A549 (cell line): ENCODE data around the gene FCGR3B. TPM values are rescaled to one million over a fixed set of nuclear protein-coding genes. Genes with fewer than 3 reads are reported as not detected.
"Not testable (repeated sequence)": the region's sequence is repeated elsewhere in the genome, so short reads cannot be mapped to it uniquely, and the experiment has no call there.

Source experiments
- ATAC-seq, 2 experiments: fragments of 200-7000 bp in 1 of 2; fragments of >200 bp in 1 of 2; cut with Nextera tagmentation in 1 of 2; cut with Tn5 transposase in 1 of 2; 3 replicates each; pipeline versions ENCODE4 v1.8.0 to v1.9.1; 2018 to 2020; ENCODE audit warnings: mild to moderate bottlenecking in 1 of 2, moderate library complexity in 1 of 2
- CTCF ChIA-PET: fragments of 300-600 bp; sonication (Branson Sonifier 250); formaldehyde crosslinking; extraction: SDS; loops from one replicate; lab custom pipeline; 2021; ENCODE audit warnings: antibody characterized with exemption, inconsistent platforms; lab: Yijun Ruan, JAX
- POLR2A ChIA-PET: fragments of 350-600 bp; formaldehyde crosslinking; extraction: SDS; loops from one replicate; lab custom pipeline; 2021; ENCODE audit warnings: antibody characterized with exemption, inconsistent platforms; lab: Yijun Ruan, JAX
- DNase-seq, 2 experiments: peaks; one replicate each; pipeline versions ENCODE4 v3.0.0 to v3.0.0-alpha.2; 2011 to 2016; ENCODE audit warnings: low read depth in 1 of 2, low spot score in 1 of 2
- FAIRE-seq: peaks from 2 replicates; lab custom pipeline; 2011; peaks lifted over from hg19 to GRCh38; lab: Jason Lieb, UNC
- H3K27ac ChIP-seq, 2 experiments: fragments of >200 bp; sonication (Bioruptor Twin); formaldehyde crosslinking; 3 replicates each; pipeline ENCODE4 v1.5.1; 2016 to 2017
- H3K4me1 ChIP-seq: fragments of >200 bp; sonication (Bioruptor Twin); formaldehyde crosslinking; 3 replicates; pipeline ENCODE4 v1.6.1; 2016
- H3K4me2 ChIP-seq: fragments of >200 bp; sonication (Bioruptor Twin); formaldehyde crosslinking; 3 replicates; pipeline ENCODE4 v1.6.1; 2016
- H3K4me3 ChIP-seq: fragments of >200 bp; sonication (Bioruptor Twin); formaldehyde crosslinking; 3 replicates; pipeline ENCODE4 v1.5.1; 2016
- H3K9me3 ChIP-seq: fragments of >200 bp; sonication (Bioruptor Twin); formaldehyde crosslinking; 3 replicates; pipeline ENCODE4 v1.6.1; 2016
- WGBS: methylation state at CpG from one replicate; pipeline ENCODE4 v1.1.6; 2017; ENCODE audit errors: missing lambda C conversion rate; 5-methylcytosine and 5-hydroxymethylcytosine counted together
- polyA plus RNA-seq, 4 experiments: library from polyadenylated mRNA; depleted of rRNA in 3 of 4; stranded (reverse); fragments of >200 nt; fragmentation: RNase III in 1 of 4; extraction: RNeasy Plus Mini Kit Qiagen cat#74134 plus additional on column Dnase treatment in 1 of 4; gene quantifications; 2 replicates in 3 of 4; 3 replicates in 1 of 4; pipeline ENCODE4 v1.2.3, GENCODE V29; 2011 to 2017

The FCGR3B gene
- polyA plus RNA-seq, 2 of the 4 experiments (the other 2 are of a cell fraction): not detected

DNA sequence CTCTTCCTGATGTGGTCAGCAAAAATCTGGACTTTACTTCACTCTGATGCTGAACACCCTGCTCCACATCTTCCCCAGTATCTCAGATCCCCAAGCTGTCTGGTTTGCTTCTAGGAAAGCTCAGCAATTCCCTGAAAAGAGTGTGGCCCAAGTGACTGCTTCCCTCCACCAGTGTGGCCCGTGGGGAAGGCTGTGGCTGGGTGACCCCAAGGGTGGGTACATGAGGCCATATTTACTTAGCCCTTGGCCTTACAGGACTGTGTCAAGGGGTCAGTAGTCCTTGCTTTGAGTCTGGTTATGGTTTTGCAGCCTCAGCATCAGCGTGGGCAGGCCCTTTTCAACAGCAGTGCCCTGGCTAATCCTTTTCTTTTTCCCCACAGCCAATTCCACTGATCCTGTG lies 35.8 kb downstream of the FCGR3B start:
- 38% methylated on average over 1 of the region's 2 CpGs for WGBS
- H3K4me3 ChIP-seq, POLR2A ChIA-PET, ATAC-seq, FAIRE-seq, DNase-seq, CTCF ChIA-PET, H3K4me2 ChIP-seq, H3K9me3 ChIP-seq, H3K4me1 ChIP-seq, H3K27ac ChIP-seq: not testable (repeated sequence)

DNA sequence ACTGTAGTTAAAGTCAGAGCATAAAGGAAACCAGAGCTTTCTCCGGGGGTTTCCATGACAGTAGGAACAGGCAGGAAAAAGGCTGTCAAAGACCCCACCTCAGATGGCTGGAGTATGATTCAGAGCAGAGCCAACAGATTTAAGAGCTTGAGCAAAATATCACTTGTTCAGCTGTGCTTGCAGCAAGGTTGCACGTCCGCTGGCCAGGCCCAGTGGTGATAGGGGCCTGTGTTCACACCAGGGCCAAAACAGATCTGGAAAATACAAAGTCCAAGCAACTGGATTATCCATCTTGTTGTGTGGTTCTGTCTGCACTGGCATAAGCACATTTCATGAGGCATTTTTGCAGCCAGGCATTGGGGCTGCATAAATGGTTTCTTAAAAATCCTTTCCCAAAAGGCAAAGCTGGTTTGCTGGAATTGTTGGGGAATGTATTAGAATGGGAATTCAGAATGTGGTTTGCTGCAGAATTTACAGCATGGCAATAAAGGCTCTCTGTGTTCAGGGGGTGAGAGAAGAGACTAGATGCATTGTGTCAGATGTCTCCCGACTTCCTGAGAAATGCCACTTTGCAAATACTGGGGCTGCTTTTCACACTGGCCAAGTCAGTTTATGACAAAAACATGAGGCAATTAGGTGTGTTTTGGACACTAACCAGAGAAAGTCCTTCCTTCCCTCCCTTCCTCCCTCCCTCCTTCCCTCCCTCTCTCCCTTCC lies 36.5 kb downstream of the FCGR3B start:
- FAIRE-seq, H3K9me3 ChIP-seq, H3K4me3 ChIP-seq, H3K27ac ChIP-seq, ATAC-seq, H3K4me2 ChIP-seq, DNase-seq, POLR2A ChIA-PET, CTCF ChIA-PET, H3K4me1 ChIP-seq: not testable (repeated sequence)
- 78% methylated on average over 4 of the region's 4 CpGs for WGBS

DNA sequence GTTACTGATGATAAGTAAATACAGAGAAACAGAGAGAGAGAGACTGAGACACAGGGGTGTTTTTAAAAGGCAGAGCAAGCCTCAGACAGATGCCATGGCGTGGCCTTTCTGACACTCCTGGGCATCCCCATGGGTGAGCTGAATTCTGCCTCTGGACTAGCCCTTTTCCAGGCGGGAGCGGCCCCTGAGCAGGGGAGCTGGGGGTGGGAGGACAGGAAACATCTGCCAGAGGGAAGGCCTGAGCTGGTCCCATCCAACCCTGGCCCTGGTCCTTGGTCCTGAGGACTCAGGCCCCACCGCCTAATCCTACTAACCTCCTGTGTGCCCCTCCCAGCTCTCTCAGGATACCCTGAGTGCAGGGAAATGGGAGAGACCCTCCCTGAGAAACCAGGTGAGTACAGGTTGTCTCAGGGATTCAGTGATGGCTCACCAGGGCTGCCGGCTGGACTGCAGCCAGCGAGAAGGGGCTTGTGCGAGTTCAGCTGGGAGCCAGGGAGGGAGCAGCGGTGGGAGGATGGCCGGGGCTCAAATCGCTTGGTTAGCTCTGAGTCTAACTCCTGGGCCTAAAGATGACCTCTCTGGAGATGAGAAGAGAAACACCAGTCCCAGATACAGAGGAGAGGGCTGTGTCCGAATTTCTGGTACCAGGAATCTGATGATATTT lies 37.8 kb downstream of the FCGR3B start:
- CTCF ChIA-PET, DNase-seq, FAIRE-seq, H3K9me3 ChIP-seq, H3K4me2 ChIP-seq, H3K27ac ChIP-seq, H3K4me1 ChIP-seq, H3K4me3 ChIP-seq, ATAC-seq, POLR2A ChIA-PET: not testable (repeated sequence)
- WGBS: 73% methylated on average over 11 of the region's 11 CpGs

DNA sequence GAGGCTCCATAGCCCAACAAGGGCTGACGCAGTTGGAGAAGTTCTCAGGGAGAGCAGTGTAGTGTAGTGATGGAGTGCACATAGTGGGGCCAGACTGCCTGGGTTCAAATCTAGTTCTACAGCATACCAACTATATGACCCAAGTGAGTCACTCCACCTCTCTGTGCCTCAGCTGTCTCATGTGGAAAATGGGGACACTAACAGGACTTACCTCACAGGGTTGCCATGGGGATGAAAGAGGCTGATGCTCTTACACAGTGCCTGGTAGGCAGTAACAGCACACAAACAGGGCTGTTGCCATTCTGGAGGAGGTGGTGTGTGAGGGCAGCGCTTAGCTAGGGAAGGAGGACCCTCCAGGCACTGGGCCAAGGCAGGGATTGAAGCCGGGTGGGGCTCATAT lies 38.4 kb downstream of the FCGR3B start:
- H3K4me3 ChIP-seq, CTCF ChIA-PET, POLR2A ChIA-PET, H3K4me2 ChIP-seq, ATAC-seq, H3K9me3 ChIP-seq, H3K27ac ChIP-seq, H3K4me1 ChIP-seq, FAIRE-seq, DNase-seq: not testable (repeated sequence)
- 77% methylated on average over 2 of the region's 3 CpGs for WGBS

DNA sequence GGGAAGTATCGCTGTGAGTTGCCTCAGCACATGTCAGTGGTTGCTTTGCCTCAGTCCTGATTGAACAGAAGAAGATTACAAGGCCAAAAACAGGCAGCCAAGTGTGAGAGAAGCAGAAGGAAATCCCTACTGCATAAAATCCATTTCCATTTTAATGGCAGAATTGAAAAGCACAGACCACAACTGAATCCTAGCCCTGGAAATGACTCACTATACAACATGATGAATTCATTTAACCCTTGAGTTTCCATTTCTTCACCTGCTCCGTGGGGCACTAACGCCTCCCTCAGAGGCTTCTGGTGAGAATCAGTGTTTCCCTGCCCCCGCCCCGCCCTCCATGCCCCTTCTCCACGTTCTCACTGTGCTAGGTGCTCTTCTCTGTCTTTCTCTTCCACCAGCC lies 41.1 kb downstream of the FCGR3B start:
- H3K4me1 ChIP-seq, H3K4me2 ChIP-seq, FAIRE-seq, H3K9me3 ChIP-seq, CTCF ChIA-PET, DNase-seq, H3K27ac ChIP-seq, H3K4me3 ChIP-seq, POLR2A ChIA-PET, ATAC-seq: not testable (repeated sequence)
- WGBS: 0% methylated on average over 1 of the region's 6 CpGs

DNA sequence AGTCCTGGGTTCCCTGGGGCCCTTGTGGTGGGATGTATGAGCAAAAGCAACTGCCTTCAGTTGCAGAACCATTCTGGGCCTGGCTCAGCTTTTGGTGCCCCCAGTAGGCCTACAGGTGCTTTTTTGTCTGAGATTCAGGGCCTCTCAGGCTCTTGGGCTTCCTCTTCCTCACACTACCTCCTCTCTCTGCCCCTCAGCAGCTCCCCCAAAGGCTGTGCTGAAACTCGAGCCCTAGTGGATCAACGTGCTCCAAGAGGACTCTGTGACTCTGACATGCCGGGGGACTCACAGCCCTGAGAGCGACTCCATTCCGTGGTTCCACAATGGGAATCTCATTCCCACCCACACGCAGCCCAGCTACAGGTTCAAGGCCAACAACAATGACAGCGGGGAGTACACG lies 41.6 kb downstream of the FCGR3B start:
- 77% methylated on average over 5 of the region's 8 CpGs for WGBS
- FAIRE-seq, H3K4me1 ChIP-seq, ATAC-seq, H3K9me3 ChIP-seq, POLR2A ChIA-PET, DNase-seq, H3K27ac ChIP-seq, CTCF ChIA-PET, H3K4me3 ChIP-seq, H3K4me2 ChIP-seq: not testable (repeated sequence)

DNA sequence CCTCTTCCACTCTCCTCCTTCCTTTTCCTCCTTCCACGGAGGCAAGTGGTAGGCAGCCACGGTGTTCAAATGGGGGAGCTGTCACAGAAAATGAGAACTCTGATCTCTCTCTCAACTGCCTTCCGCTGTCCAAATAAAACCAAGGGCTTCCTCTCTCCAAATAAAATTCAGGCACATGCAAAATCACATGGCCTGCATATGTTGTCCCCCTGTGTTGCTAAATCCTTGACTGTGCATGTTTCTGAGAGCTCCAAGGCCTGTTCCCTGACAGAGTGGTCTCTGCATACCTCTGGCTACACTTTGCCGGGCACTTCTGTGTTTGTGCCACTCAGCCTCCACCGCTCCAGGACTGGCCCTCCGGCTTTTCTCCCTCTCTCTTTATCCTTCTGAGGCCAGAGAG lies 42.4 kb downstream of the FCGR3B start:
- DNase-seq, FAIRE-seq, H3K4me1 ChIP-seq, POLR2A ChIA-PET, CTCF ChIA-PET, H3K27ac ChIP-seq, H3K9me3 ChIP-seq, H3K4me2 ChIP-seq, ATAC-seq, H3K4me3 ChIP-seq: not testable (repeated sequence)
- WGBS: no CpG with 5 or more reads among the region's 6 CpGs

DNA sequence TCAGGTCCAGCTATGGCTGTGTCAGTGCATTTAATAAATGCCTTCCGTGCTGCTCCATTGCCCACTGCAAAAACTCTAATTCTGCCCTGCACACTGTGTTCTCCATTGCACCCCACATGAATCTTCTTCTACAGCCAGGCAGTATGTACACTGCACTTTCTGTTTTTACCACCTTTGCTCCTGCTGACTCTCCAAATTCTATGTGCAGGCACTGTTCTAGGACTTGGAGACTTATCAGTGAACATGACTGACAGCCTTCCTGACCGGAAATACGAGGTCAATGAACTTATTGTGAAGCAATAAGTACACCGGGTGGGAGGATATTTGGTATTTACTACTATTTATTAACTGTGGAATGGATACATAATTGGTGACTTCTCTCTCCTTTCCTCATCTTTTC lies 48.1 kb downstream of the FCGR3B start:
- no CpG with 5 or more reads among the region's 4 CpGs for WGBS
- POLR2A ChIA-PET, DNase-seq, H3K4me1 ChIP-seq, ATAC-seq, CTCF ChIA-PET, H3K27ac ChIP-seq, H3K9me3 ChIP-seq, H3K4me2 ChIP-seq, FAIRE-seq, H3K4me3 ChIP-seq: not testable (repeated sequence)

DNA sequence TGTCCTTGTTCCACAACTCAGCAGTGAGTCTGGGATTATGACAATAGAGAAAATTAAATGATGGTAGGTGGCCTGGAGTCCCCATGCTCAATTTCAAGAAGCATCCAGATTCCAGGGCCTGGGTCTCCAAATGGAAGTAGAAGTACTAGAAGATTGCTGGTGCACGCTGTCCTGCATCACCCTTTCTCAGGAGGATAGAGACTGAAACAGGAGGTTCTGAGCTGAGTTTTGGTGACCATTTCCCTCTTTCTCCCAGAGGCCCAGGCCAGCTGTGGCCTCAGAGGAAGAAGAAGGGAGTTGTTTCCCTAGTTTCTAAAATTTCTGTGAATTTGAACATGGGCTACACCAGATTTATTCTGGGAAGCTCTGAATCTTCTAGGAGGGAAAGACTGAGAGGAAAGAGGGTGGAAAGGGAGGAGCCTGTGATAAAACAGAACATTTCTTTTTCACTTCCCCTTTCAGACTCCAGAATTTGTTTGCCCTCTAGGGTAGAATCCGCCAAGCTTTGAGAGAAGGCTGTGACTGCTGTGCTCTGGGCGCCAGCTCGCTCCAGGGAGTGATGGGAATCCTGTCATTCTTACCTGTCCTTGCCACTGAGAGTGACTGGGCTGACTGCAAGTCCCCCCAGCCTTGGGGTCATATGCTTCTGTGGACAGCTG lies 50.0 kb downstream of the FCGR3B start:
- H3K4me3 ChIP-seq, FAIRE-seq, H3K4me2 ChIP-seq, CTCF ChIA-PET, H3K27ac ChIP-seq, H3K4me1 ChIP-seq, POLR2A ChIA-PET, ATAC-seq, H3K9me3 ChIP-seq, DNase-seq: not testable (repeated sequence)
- no CpG with 5 or more reads among the region's 4 CpGs for WGBS

DNA sequence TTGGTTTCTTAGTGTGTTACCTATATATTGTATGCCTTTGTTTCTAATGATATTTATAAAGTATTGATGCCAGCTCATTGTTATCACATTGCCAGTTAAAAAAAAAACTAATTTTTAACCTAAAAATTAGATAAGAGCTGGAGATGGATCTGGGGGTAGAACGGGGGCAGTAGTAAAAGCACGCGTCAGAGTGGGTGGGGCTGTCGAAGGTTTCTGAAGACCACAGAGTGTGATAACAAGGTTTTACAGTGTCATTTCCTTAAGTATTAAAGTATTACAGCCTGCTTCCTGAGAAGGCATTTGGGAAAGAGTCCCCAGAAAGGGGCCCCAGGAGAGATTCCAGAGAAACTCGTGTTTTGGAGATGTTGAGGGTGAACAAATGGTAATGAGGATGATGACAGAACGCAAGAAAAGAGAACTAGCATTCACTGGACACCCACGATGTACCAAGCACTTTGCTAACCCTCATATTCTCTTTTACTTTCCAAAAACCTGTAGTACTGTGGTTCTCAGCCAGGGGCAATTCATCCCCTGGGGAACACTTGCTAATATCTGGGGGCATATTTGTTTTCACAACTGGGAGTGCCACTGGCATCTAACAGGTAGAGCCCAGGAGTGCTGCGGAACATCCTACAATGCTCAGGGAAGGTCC lies 51.0 kb downstream of the FCGR3B start:
- POLR2A ChIA-PET, H3K4me3 ChIP-seq, H3K4me2 ChIP-seq, H3K27ac ChIP-seq, H3K4me1 ChIP-seq, FAIRE-seq, DNase-seq, H3K9me3 ChIP-seq, CTCF ChIA-PET: not testable (repeated sequence)
- no CpG with 5 or more reads among the region's 8 CpGs for WGBS
- peak in 1 of 2 experiments; percentile 30; a peak in 2 of 6 replicates for ATAC-seq

DNA sequence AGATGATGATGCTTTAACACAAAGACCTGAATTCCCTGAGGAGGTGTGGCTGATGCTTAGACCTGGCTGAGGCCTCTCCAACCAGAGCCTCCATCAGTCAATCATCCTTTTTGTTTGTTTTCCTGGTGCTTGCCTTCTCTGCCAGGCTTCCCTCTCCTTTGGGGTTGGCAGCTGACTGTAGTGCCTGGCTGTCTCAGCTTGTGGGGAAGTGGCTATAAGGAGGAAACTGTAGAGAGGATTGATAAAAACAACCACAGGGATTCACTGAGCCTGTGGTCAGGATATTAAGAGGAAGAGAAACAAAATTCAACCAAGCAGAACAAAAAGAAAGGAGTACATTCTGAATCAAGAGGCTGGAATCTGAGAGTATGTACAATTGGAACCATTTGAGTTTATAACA lies 54.3 kb downstream of the FCGR3B start:
- H3K27ac ChIP-seq, DNase-seq, POLR2A ChIA-PET, H3K9me3 ChIP-seq, H3K4me1 ChIP-seq, H3K4me2 ChIP-seq, ATAC-seq, H3K4me3 ChIP-seq, CTCF ChIA-PET, FAIRE-seq: not testable (repeated sequence)
